Ovary (tissue), 10 donors: ENCODE data around the gene TSSK6. TPM values are rescaled to one million over a fixed set of nuclear protein-coding genes. Genes with fewer than 3 reads are reported as not detected.

ENCODE experiments used
- DNase-seq, 5 donors: peaks; one replicate each; pipeline ENCODE4 v3.0.0-alpha.2; 2019 to 2020
- H3K27ac ChIP-seq, 2 donors: fragments of 200-600 bp; one replicate each; pipeline versions ENCODE4 v1.5.1 to v1.8.0; 2019 to 2022
- H3K27me3 ChIP-seq: fragments of 200-600 bp; one replicate; pipeline ENCODE4 v1.8.0; 2022
- H3K36me3 ChIP-seq: fragments of 200-600 bp; sonication (generic); one replicate; pipeline ENCODE4 v1.5.1; 2019
- H3K4me1 ChIP-seq: one replicate; pipeline ENCODE4 v1.8.1; 2013; ENCODE audit warnings: mild to moderate bottlenecking, moderate library complexity; ENCODE audit not compliant: insufficient read depth
- H3K4me3 ChIP-seq: fragments of 200-600 bp; sonication (generic); one replicate; pipeline ENCODE4 v1.5.1; 2017
- H3K9me3 ChIP-seq, 2 donors: fragments of 200-600 bp in 1 of 2; sonication (generic) in 1 of 2; one replicate each; pipeline versions ENCODE4 v1.5.1 to v1.8.1; 2013 to 2019; ENCODE audit warnings: mild to moderate bottlenecking in 1 of 2, moderate library complexity in 1 of 2
- CTCF ChIP-seq, 3 donors: fragments of 450-650 bp in 2 of 3; fragments of 200-600 bp in 1 of 3; IDR thresholded peaks; one replicate each; pipeline versions ENCODE4 v1.5.1 to v1.8.0; 2016 to 2022; ENCODE audit warnings: antibody characterized with exemption in 3 of 3, mild to moderate bottlenecking in 1 of 3
- EP300 ChIP-seq: sonication (generic); formaldehyde crosslinking; IDR thresholded peaks from one replicate; pipeline ENCODE4 v1.6.1; 2017; ENCODE audit warnings: antibody characterized with exemption
- POLR2A ChIP-seq: fragments of 450-650 bp; IDR thresholded peaks from one replicate; pipeline ENCODE4 v1.6.1; 2017; ENCODE audit warnings: antibody characterized with exemption, mild to moderate bottlenecking, moderate library complexity
- WGBS, 3 donors: extraction: QIAGEN DNeasy Blood & Tissue Kit in 1 of 3; methylation state at CpG; one replicate each; pipeline versions ENCODE4 v1.1.5 to v1.1.7; 2013 to 2017; 5-methylcytosine and 5-hydroxymethylcytosine counted together
- intact Hi-C, 4 donors: fragments of 100-400 bp; cut with DNase I; formaldehyde crosslinking; loops; one replicate each; pipeline versions ENCODE4 v1.11.0 to v1.15.1; 2022 to 2023
- long read RNA-seq, 3 donors: library from polyadenylated mRNA in 2 of 3; unstranded in 2 of 3; transcript quantifications; one replicate each; pipeline ENCODE4 v2.0.0 and lab custom pipeline, GENCODE V29; 2021 to 2026
- polyA plus RNA-seq, 2 donors: library from polyadenylated mRNA; stranded (reverse); fragments of 200-250 nt in 1 of 2; fragments of 350-450 nt in 1 of 2; fragmentation: Illumina TruSeq in 1 of 2; extraction: RNeasy Lipid Tissue Mini Kit (QIAGEN cat#74804) in 1 of 2; gene quantifications; one replicate each; pipeline ENCODE4 v1.2.3, GENCODE V29; 2013 to 2014
- total RNA-seq, 7 donors: library from RNA; depleted of rRNA in 2 of 7; stranded (reverse); fragments of >200 nt in 2 of 7; fragmentation: NEBNext Ultra II Directional in 3 of 7; extraction: Animal tissue kit (Norgen Biotek cat#: 25700) in 3 of 7; gene quantifications; one replicate each; pipeline versions ENCODE4 v1.1.0 to v1.2.4, GENCODE V29; 2016 to 2023
- donor health status: DM: no; HTN: no; CAD: no; lungs with moderate emphysema.
- donor health status: DM: no; HTN: no; CAD: no.
- donor health status: Bipolar disorder and iron deficiency.
- donor health status: DM: yes; HTN: yes; CAD: no.
- donor health status: DM: no; HTN: no; CAD: no.
- donor health status: DM: yes; HTN: yes; CAD: no.

TSSK6 gene
- 1 to 10 TPM in 3 of 7 donors, under 1 TPM in 4; 0.76 to 1.8 (median 0.95) TPM for total RNA-seq
- 1 to 10 TPM in 1 of 2 donors, not detected in 1; 2.5 TPM for polyA plus RNA-seq
- long read RNA-seq, donor 1, partial matches to known transcripts: 0 of 4 reads
- long read RNA-seq, donor 1, other reads (novel, unspliced or antisense): 0 of 4 reads
- long read RNA-seq, donor 2: 0 reads
- long read RNA-seq, donor 3: 0 reads

- H3K4me3 ChIP-seq: peak within 1 kb of the TSS; percentile 52
- peak; percentile 37 to 67 (median 61) for DNase-seq
- intact Hi-C loops: no loop called here
- H3K27me3 ChIP-seq: no peaks in the 10 kb centered on the region
- peaks cover 7% of the 10 kb centered on the region for H3K4me1 ChIP-seq
- TF ChIP-seq POLR2A: no peak
- TF ChIP-seq CTCF (IDR thresholded peaks at IDR 0.05): no peak
- TF ChIP-seq EP300: no peak
- H3K9me3 ChIP-seq: no peaks in the 10 kb centered on the region
- WGBS, 3 donors: 80 to 83% (median 82%) methylated on average over 72 to 74 of the region's 74 CpGs
- peak within 1 kb of the TSS in 1 of 2 donors; percentile 34 for H3K27ac ChIP-seq
- no peaks in the 10 kb centered on the region for H3K36me3 ChIP-seq
Measured at GRCh38 chr19:19514881-19515641, at the start of gene TSSK6. TSSK6 (minus strand) TSS chr19:19515548; CDS start chr19:19515427, 121 bp downstream.

GRCh38 chr19:19563348-19563848 lies 48.0 kb upstream of the TSSK6 start:
- H3K9me3 ChIP-seq: no peaks in the 10 kb centered on the region
- H3K27me3 ChIP-seq: no peaks in the 10 kb centered on the region
- no peak for DNase-seq
- no peaks in the 10 kb centered on the region for H3K4me1 ChIP-seq
- intact Hi-C loops: no loop called here
- TF ChIP-seq CTCF (IDR thresholded peaks at IDR 0.05) (no peak), EP300 (no peak), POLR2A (no peak)
- H3K36me3 ChIP-seq: no peaks in the 10 kb centered on the region
- no peak overlapping the region for H3K27ac ChIP-seq
- H3K4me3 ChIP-seq: no peak overlapping the region
- WGBS, 3 donors: 90 to 94% (median 92%) methylated on average over 17 of the region's 17 CpGs

GRCh38 chr19:19562665-19563347 lies 47.5 kb upstream of the TSSK6 start:
- Histone ChIP-seq H3K9me3 (no peaks in the 10 kb centered on the region), H3K4me1 (no peaks in the 10 kb centered on the region), H3K27ac (no peak overlapping the region), H3K27me3 (no peaks in the 10 kb centered on the region), H3K36me3 (no peaks in the 10 kb centered on the region), H3K4me3 (no peak overlapping the region)
- no peak for TF ChIP-seq POLR2A
- TF ChIP-seq CTCF (IDR thresholded peaks at IDR 0.05): no peak
- no peak for TF ChIP-seq EP300
- 73 to 77% (median 76%) methylated on average over 16 to 17 of the region's 17 CpGs for WGBS, 3 donors
- intact Hi-C loops: no loop called here
- no peak for DNase-seq

- TF ChIP-seq POLR2A (no peak), EP300 (no peak), CTCF (IDR thresholded peaks at IDR 0.05) (no peak)
- no peak overlapping the region for H3K4me3 ChIP-seq
- no peaks in the 10 kb centered on the region for H3K27me3 ChIP-seq
- no peak overlapping the region for H3K27ac ChIP-seq
- 80 to 81% (median 81%) methylated on average over 26 of the region's 26 CpGs for WGBS, 3 donors
- no peak for DNase-seq
- H3K36me3 ChIP-seq: no peaks in the 10 kb centered on the region
- H3K9me3 ChIP-seq: no peaks in the 10 kb centered on the region
- no peaks in the 10 kb centered on the region for H3K4me1 ChIP-seq
- intact Hi-C loops: no loop called here
Measured at GRCh38 chr19:19561946-19562664, 46.8 kb upstream of the TSSK6 start.
